Hepatocyte (in vitro differentiated cells): ENCODE data around the gene DCC.

ENCODE experiments used
- EZH2 ChIP-seq: fragments of 200-600 bp; sonication (generic); IDR thresholded peaks from 2 replicates; pipeline ENCODE4 v1.6.1; 2016; ENCODE audit warnings: antibody characterized with exemption, mild to moderate bottlenecking, borderline replicate concordance
- EZH2phosphoT487 ChIP-seq: fragments of 200-600 bp; sonication (generic); IDR thresholded peaks from one replicate; pipeline ENCODE4 v1.6.1; 2018; ENCODE audit warnings: antibody characterized with exemption, mild to moderate bottlenecking, low read depth, moderate library complexity; ENCODE audit not compliant: unreplicated experiment, severe bottlenecking
- TF ChIP-seq, protein P1 (sequence below): fragments of 200-600 bp; sonication (generic); IDR thresholded peaks from 2 replicates; pipeline ENCODE4 v1.5.1; 2016; ENCODE audit warnings: antibody characterized with exemption, mild to moderate bottlenecking; ENCODE audit not compliant: poor library complexity

- TF ChIP-seq, protein P1, sequence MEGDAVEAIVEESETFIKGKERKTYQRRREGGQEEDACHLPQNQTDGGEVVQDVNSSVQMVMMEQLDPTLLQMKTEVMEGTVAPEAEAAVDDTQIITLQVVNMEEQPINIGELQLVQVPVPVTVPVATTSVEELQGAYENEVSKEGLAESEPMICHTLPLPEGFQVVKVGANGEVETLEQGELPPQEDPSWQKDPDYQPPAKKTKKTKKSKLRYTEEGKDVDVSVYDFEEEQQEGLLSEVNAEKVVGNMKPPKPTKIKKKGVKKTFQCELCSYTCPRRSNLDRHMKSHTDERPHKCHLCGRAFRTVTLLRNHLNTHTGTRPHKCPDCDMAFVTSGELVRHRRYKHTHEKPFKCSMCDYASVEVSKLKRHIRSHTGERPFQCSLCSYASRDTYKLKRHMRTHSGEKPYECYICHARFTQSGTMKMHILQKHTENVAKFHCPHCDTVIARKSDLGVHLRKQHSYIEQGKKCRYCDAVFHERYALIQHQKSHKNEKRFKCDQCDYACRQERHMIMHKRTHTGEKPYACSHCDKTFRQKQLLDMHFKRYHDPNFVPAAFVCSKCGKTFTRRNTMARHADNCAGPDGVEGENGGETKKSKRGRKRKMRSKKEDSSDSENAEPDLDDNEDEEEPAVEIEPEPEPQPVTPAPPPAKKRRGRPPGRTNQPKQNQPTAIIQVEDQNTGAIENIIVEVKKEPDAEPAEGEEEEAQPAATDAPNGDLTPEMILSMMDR: peak; percentile 73
- TF ChIP-seq EZH2 (no peak), EZH2phosphoT487 (no peak)
Observed at GRCh38 chr18:52903857-52904256, 563.9 kb downstream of the DCC start.
